DOHH2 (cell line): Measurements from ENCODE around the gene ONECUT2.

ENCODE experiments used
- H3F3A ChIP-seq: fragments of 200-600 bp; sonication (generic), shearing (Covaris generic); 2 replicates; pipeline ENCODE4 v1.6.0; 2016; ENCODE audit warnings: antibody characterized with exemption, mild to moderate bottlenecking; ENCODE audit not compliant: control insufficient read depth, insufficient read depth
- H3K27ac ChIP-seq: fragments of 200-600 bp; sonication (generic); 2 replicates; pipeline ENCODE4 v1.5.1; 2014; ENCODE audit warnings: low read depth, mild to moderate bottlenecking, low read length, moderate library complexity
- H3K27me3 ChIP-seq: fragments of 200-600 bp; sonication (generic); 2 replicates; pipeline ENCODE4 v1.6.1; 2014; ENCODE audit warnings: mild to moderate bottlenecking, low read length, mixed read lengths; ENCODE audit not compliant: control insufficient read depth
- H3K36me3 ChIP-seq: fragments of 200-600 bp; sonication (generic); 2 replicates; pipeline ENCODE4 v1.6.1; 2014; ENCODE audit warnings: mild to moderate bottlenecking, low read length, moderate library complexity, mixed read lengths; ENCODE audit not compliant: control insufficient read depth
- H3K4me1 ChIP-seq: fragments of 200-600 bp; sonication (generic); 2 replicates; pipeline ENCODE4 v1.6.1; 2014; ENCODE audit warnings: mild to moderate bottlenecking, low read length, mixed read lengths; ENCODE audit not compliant: control insufficient read depth
- H3K4me2 ChIP-seq: fragments of 200-600 bp; sonication (generic); 2 replicates; pipeline ENCODE4 v1.6.0; 2014; ENCODE audit warnings: mild to moderate bottlenecking, low read length, moderate library complexity
- H3K4me3 ChIP-seq: fragments of 200-600 bp; sonication (generic); 2 replicates; pipeline ENCODE4 v1.5.1; 2014; ENCODE audit warnings: mild to moderate bottlenecking, low read length, mixed read lengths
- H3K79me2 ChIP-seq: fragments of 200-600 bp; sonication (generic); 2 replicates; pipeline ENCODE4 v1.6.1; 2014; ENCODE audit warnings: mild to moderate bottlenecking, low read length, mixed read lengths; ENCODE audit not compliant: control insufficient read depth
- H3K9me2 ChIP-seq: fragments of 200-600 bp; sonication (generic); replicated peaks from 2 replicates; pipeline ENCODE4 v1.6.1; 2014; ENCODE audit warnings: mild to moderate bottlenecking, low read length, mixed read lengths; ENCODE audit not compliant: control insufficient read depth
- H3K9me3 ChIP-seq: fragments of 200-600 bp; sonication (generic); 2 replicates; pipeline ENCODE4 v1.6.1; 2014; ENCODE audit warnings: antibody characterized with exemption, low read length, mixed read lengths; ENCODE audit not compliant: control insufficient read depth, insufficient read depth
- H4K20me1 ChIP-seq: fragments of 200-600 bp; sonication (generic); 2 replicates; pipeline ENCODE4 v1.6.0; 2014; ENCODE audit warnings: low read depth, mild to moderate bottlenecking, antibody characterized with exemption, low read length, moderate library complexity; ENCODE audit not compliant: control insufficient read depth, insufficient read depth
- CTCF ChIP-seq: fragments of 200-600 bp; sonication (generic); IDR thresholded peaks from one replicate; pipeline ENCODE4 v1.5.1; 2014; ENCODE audit warnings: antibody characterized with exemption, mild to moderate bottlenecking, low read depth, low read length; ENCODE audit not compliant: poor library complexity, severe bottlenecking
- EZH2phosphoT487 ChIP-seq: fragments of 200-600 bp; sonication (generic); IDR thresholded peaks from 2 replicates; pipeline ENCODE4 v1.6.1; 2017; ENCODE audit warnings: borderline replicate concordance, mild to moderate bottlenecking, antibody characterized with exemption, low read length, moderate library complexity, mixed read lengths

The ONECUT2 gene

GRCh38 chr18:57440331-57441070, 5.3 kb downstream of the ONECUT2 start:
- Histone ChIP-seq H3K4me1 (no peaks in the 10 kb centered on the region), H3K27ac (no peak overlapping the region), H3K36me3 (no peaks in the 10 kb centered on the region), H3K9me3 (peaks cover 10% of the 10 kb centered on the region), H3F3A (no peaks in the 10 kb centered on the region), H3K4me3 (no peak overlapping the region), H3K27me3 (peaks cover 32% of the 10 kb centered on the region), H3K4me2 (no peak overlapping the region), H4K20me1 (no peaks in the 10 kb centered on the region), H3K9me2 (no peaks in the 10 kb centered on the region), H3K79me2 (no peaks in the 10 kb centered on the region)
- TF ChIP-seq CTCF (no peak), EZH2phosphoT487 (no peak)

- H3K4me2 ChIP-seq = 0 out of 2 replicates have a peak overlapping the region, but pooled peaks have one; percentile 14
- H3K27ac ChIP-seq = no peak overlapping the region
- H3K9me3 ChIP-seq = peaks cover 10% of the 10 kb centered on the region
- no peaks in the 10 kb centered on the region for H3K4me1 ChIP-seq
- no peak overlapping the region for H3K4me3 ChIP-seq
- H3K27me3 ChIP-seq = peaks cover 38% of the 10 kb centered on the region
- H4K20me1 ChIP-seq = no peaks in the 10 kb centered on the region
- no peaks in the 10 kb centered on the region for H3K36me3 ChIP-seq
- no peaks in the 10 kb centered on the region for H3K9me2 ChIP-seq
- no peaks in the 10 kb centered on the region for H3K79me2 ChIP-seq
- H3F3A ChIP-seq = no peaks in the 10 kb centered on the region
- TF ChIP-seq EZH2phosphoT487 = no peak
- TF ChIP-seq CTCF = no peak
These were observed 6.1 kb downstream of the ONECUT2 start for GRCh38 chr18:57441071-57441794.

- H3K9me3 ChIP-seq = 0 out of 2 replicates have a peak, but pooled peaks cover 1% of the 10 kb centered on the region
- peaks cover 38% of the 10 kb centered on the region for H3K27me3 ChIP-seq
- H4K20me1 ChIP-seq = no peaks in the 10 kb centered on the region
- no peaks in the 10 kb centered on the region for H3K9me2 ChIP-seq
- H3K4me3 ChIP-seq = no peak overlapping the region
- H3K4me2 ChIP-seq = no peak overlapping the region
- no peaks in the 10 kb centered on the region for H3F3A ChIP-seq
- no peak for TF ChIP-seq CTCF
- no peak for TF ChIP-seq EZH2phosphoT487
- no peaks in the 10 kb centered on the region for H3K36me3 ChIP-seq
- no peak overlapping the region for H3K27ac ChIP-seq
- H3K79me2 ChIP-seq = no peaks in the 10 kb centered on the region
- H3K4me1 ChIP-seq = no peaks in the 10 kb centered on the region
These were observed 8.1 kb downstream of the ONECUT2 start for GRCh38 chr18:57443247-57443646.
